ENCODE results near the gene FARS2.

Gene FARS2

DNA sequence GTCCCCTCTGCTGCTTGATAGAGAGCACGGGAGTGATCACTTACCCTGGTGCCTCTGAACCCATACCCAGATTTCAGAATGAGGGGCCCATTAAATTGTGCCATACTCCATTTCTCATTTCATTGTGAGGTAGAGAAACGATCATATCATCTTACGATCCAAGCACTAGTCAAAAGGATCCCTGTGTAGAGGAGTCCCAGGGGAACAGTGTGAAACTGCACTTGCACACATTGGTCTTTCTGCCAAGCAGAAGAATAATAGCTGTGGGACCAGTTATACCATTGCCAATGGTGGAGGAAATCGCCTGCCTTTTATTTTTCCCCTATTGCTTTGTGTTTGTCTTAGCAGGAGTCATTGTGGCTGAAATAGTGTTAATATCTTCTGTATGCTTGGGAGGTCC lies 161.9 kb downstream of the FARS2 start:
- no peak for DNase-seq (ENCODE audit: low spot score)
- no peak for FAIRE-seq

GRCh38 chr6:5424726-5425125 lies 163.4 kb downstream of the FARS2 start:
- no peak for FAIRE-seq
- DNase-seq (ENCODE audit: low spot score): no peak

- DNase-seq (ENCODE audit: low spot score) (no peak), FAIRE-seq (no peak)
Measured at GRCh38 chr6:5425267-5425666, 164.0 kb downstream of the FARS2 start.

DNA sequence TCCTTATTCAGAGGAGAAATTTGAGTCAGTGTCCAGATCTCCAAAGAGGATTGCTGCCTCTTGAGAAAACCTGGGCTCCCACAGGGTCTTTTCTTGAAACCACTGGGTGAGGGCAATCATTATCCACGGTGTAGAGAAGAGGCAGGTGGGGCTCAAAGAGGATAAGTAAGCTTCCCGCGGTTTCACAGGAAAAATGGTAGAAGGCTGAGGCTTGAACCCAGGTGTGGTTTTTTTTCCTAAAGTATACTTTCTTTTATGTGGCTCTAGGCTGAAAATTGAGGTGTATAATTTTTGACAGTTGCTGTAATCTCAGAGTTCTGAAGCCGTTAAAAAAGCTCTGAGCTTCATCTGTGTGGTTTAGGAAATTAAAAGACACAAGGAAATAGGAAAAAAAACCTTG lies 164.5 kb downstream of the FARS2 start:
- no peak for FAIRE-seq
- DNase-seq (ENCODE audit: low spot score): no peak

- FAIRE-seq: no peak
- no peak for DNase-seq (ENCODE audit: low spot score)
Measured at GRCh38 chr6:5427586-5427985, 166.3 kb downstream of the FARS2 start.

DNA sequence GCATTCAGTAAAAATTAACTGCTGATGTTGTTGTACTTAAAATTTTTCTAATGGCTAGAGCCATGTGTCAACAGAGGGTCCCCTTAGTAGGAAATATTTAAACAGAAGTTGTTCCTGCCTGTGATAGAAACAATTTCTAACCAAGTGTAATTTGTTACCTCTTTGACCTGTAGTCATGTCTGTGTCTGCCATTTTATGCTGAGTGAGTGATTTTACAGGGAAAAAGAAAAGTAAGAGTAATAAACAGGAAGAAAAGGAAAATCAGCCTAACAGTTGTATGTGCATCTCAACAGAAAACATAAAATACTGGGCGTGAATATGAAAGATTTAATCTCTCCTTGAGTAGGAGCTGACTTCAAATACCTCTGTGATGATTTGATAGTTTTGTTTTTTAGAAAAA lies 172.0 kb downstream of the FARS2 start:
- FAIRE-seq: no peak
- no peak for DNase-seq (ENCODE audit: low spot score)

DNA sequence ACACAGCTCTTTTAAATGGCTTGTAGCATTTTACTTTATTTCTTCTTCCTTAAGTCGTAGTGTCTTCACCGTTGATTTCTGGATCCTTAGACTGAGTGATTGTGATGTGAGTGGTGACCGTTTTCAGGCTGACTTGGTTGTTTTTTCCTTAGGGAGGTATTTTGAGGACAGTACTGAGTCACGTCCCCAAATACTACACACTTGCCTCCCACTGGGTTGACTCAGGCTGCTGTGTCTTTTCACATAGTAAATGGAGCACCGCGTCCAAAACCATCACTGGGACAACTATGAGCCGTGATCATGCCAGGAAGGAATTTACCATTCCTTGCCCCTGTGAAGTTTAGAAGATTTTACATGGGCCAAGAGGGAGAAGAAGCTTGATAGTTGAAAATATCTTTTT lies 174.1 kb downstream of the FARS2 start:
- FAIRE-seq (no peak), DNase-seq (ENCODE audit: low spot score) (no peak)

DNA sequence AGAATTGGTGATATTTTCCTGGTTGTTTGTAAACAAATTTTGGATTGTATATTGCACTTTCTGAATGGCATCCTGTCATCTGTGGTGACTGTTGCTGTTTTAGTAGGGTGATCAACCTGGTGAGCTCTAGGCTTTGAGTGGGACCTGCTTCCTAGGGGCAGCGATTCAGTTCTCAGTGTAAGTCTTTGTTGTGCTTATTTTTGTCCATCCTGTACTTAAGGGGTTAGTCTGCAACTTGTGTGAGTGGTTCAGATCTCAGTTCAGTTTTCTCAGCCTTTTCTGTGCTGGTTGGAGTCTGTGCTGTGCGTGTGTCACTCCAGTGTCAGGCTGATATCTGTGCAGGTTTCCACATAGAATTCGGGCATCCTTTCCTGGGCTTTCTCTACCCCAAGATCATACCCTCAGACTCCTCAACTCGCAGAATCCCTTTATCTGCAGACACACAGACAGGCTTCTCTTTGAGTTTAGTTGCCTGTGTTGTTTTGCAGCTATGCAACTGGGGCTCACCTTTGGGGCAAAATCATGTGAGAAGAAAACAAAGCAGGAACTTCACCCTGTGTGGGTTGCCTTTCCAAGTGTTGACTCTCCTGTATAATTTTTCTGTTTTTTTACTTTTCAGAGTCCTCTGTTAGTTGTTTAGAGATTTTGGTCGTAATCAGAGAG lies 177.7 kb downstream of the FARS2 start:
- FAIRE-seq (no peak), DNase-seq (ENCODE audit: low spot score) (no peak)

- FAIRE-seq: no peak
- DNase-seq (ENCODE audit: low spot score): no peak
Measured at GRCh38 chr6:5439749-5440148, 178.4 kb downstream of the FARS2 start.

DNA sequence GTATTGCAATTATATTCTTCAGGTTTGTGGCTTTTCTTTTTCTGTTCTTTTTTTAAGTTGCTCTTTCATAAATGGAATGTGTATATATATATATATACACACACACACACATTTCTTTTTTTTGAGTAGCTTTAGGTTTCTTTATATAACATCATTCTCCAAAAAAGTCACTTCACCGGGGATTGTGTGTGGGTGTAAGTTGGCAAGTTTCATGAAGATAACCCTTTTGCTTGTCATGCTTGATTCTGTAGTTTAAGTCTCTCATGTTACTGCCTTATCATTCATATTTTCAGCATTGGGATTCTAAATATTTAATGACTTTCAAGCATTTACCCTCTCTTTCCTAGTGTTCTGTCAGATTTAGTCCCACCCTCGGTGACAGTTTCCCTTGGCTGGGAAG lies 181.0 kb downstream of the FARS2 start:
- FAIRE-seq: no peak

DNA sequence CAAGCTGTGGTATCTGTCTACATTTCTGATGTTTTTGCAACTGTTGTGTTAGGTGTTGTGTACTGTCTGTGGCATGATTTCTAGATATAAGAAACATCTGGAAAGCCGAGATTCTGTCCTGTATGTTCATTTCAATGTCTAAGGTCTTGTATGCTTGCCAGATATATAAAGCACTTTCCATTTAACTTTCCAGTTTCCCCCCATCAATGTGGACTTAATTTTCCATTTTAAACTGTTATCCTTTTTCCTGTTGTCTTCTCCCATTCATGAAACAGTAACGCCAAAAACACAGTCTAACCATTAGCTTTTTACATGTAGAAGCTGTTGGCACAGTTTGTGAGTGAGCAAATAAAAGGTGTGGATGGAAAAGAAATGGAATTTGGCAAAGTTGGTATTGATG lies 181.6 kb downstream of the FARS2 start:
- DNase-seq (ENCODE audit: low spot score) (no peak), FAIRE-seq (no peak)

More for the DNA sequence above, 181.0 kb downstream of the FARS2 start:
- DNase-seq (ENCODE audit: low spot score): no peak

DNA sequence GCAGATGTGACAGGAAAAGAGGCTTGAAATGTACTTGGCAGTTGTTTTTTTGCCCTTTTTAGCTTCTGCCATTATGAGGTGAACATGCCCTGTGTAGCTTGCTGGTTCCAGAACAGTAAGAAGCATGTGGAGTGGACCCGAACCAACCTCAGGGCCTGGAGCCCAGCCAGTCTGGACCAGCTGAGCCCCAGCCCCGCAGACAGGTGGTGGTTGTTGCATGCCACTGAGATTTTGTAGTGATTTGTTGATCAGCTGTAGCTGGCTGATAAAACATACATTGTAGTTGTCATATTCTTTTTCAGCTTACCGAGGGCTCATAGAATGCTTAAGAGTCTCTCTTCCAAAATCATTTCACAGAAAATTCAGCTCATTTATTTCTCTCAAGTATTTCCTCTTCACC lies 182.2 kb downstream of the FARS2 start:
- no peak for DNase-seq (ENCODE audit: low spot score)

DNA sequence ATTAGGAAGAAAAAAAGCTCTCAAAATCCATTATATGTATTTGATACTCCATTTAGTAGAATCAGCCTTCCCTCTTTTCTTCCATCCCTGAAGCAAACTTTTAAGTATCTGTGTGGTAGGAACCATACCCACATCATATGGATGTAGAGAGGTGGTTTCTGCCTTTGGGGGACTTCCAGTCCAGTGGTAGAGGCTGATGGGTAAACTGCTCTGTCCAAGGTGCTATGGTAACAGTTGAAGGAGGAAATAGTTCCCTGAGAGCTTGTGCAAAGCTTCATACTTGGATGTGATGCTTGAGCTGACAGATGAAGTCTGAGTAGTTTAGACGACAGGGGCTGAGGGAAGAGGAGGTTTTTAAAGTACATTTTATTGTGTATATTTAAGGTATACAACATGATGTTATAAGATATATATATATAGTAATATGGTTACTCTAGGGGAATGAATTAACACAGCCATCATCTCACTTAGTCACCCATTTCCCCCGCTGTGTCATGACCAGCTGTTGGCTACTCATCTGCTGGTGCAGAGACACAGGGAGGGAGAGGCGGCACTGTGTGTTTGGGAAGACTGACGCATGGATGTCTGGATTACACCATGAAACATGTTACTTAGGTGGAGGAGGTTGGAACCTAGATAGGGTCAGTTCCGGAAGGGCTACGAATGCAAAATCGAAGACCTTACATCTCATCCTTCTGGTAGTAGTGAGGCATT lies 185.2 kb downstream of the FARS2 start:
- DNase-seq (ENCODE audit: low spot score) (no peak), FAIRE-seq (no peak)

More for the DNA sequence above, 182.2 kb downstream of the FARS2 start:
- FAIRE-seq: no peak

DNA sequence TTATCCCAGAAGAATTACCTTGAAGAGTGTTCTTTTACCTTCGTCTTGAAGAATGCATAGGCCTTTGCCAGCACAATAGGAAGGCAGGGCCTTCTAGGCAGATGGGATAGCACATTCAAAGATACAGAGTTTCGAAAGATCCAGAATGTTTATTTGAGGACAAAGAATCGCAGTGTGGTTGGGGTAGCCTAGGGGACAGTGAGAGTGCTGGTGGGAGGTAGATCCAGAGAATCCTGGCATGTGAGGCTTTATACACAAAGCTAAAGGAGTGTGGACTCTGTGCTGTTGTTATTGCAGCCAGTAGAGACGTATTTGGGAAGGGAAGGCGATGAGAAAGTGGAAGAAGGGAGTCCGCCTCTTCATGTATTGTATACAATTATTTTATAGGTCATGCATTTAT lies 186.6 kb downstream of the FARS2 start:
- DNase-seq (ENCODE audit: low spot score) (no peak), FAIRE-seq (no peak)

GRCh38 chr6:5450073-5450472 lies 188.8 kb downstream of the FARS2 start:
- DNase-seq (ENCODE audit: low spot score) (no peak), FAIRE-seq (no peak)

- FAIRE-seq: no peak
Measured at GRCh38 chr6:5453546-5453945, 192.2 kb downstream of the FARS2 start.

GRCh38 chr6:5455142-5455541 lies 193.8 kb downstream of the FARS2 start:
- DNase-seq (ENCODE audit: low spot score) (no peak), FAIRE-seq (no peak)

More at GRCh38 chr6:5453546-5453945, 192.2 kb downstream of the FARS2 start:
- no peak for DNase-seq (ENCODE audit: low spot score)

- no peak for FAIRE-seq
- no peak for DNase-seq (ENCODE audit: low spot score)
Measured at GRCh38 chr6:5457041-5457440, 195.7 kb downstream of the FARS2 start.

DNA sequence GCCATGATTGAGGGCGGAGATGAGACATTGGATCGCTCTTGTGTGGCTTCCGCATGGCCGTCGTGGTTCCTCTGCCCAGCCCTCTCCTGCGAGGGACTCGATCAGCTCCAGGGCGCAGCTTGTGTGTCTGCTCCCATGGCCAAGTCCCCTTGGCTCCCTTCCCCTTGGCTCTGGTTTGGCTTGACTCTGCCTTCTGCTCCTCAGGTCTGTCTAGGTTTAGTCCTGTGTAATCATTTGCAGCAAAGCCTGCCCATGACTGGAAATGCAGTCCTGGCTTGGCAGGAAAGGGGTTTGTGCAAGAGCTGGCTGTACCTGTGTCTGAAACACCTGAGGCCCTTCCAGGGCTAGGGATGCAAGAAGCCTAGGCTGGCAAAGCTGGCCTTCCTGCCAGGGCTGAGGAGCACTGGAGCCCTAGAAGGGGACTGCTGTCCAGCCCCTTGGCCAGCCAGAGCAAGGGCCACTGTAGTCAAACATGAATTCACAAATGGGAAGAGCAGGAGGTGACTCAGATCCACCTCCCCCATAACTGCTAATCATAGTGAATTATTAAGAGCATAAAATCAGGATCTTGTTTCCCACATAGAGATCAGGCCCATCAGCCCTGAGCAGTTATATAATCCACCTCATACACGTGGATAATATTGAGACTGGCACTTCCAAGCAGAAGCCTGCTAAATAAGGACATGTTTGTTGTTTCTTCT lies 196.8 kb downstream of the FARS2 start:
- DNase-seq (ENCODE audit: low spot score) (no peak), FAIRE-seq (no peak)

- no peak for FAIRE-seq
- no peak for DNase-seq (ENCODE audit: low spot score)
Measured at GRCh38 chr6:5459346-5459745, 198.0 kb downstream of the FARS2 start.

DNA sequence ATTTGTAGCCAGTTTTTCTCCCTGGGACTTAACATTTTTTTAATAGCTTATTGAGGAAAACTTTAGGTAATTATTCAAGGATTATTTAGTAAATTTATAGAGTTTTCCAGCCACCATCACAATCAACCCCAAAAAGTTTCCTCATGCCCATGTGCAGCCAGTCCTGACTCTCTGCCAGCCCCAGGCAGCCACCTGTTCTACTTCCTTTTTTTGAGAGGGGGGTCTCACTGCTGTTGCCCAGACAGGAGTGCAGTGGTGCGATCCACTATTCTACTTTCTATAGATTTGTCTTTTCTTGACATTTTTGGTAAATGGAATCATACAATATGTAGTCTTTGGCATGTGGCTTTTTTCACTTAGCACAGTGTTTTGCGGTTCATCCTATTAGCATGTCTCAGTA lies 200.1 kb downstream of the FARS2 start:
- DNase-seq (ENCODE audit: low spot score): no peak
- no peak for FAIRE-seq

DNA sequence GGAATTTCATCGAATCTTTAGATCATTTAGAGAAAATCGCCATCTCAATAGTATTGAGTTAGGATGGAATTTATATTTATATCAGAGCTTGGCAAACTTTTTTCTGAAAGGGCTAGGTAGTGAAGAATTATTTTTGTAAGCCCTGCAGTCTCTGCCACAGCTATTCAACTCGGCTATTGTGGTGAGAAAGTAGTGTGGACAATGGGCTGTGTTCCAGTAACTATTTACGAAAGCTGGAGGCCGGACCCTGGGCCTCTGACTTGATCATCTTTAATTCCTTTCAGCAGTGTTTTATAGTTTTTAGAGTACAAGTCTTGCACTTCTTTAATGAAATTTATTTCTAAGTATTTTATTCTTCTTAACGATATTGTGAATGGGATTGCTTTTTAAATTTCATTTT lies 201.5 kb downstream of the FARS2 start:
- DNase-seq (ENCODE audit: low spot score) (no peak), FAIRE-seq (no peak)

- no peak for FAIRE-seq
Measured at GRCh38 chr6:5463690-5464089, 202.4 kb downstream of the FARS2 start.

More at GRCh38 chr6:5463690-5464089, 202.4 kb downstream of the FARS2 start:
- no peak for DNase-seq (ENCODE audit: low spot score)
